ENCODE data around the gene PDE6H. TPM values are rescaled to one million over a fixed set of nuclear protein-coding genes. Genes with fewer than 3 reads are reported as not detected.

The PDE6H gene
- total and polyA plus RNA-seq, 4 donors = not detected

DNA sequence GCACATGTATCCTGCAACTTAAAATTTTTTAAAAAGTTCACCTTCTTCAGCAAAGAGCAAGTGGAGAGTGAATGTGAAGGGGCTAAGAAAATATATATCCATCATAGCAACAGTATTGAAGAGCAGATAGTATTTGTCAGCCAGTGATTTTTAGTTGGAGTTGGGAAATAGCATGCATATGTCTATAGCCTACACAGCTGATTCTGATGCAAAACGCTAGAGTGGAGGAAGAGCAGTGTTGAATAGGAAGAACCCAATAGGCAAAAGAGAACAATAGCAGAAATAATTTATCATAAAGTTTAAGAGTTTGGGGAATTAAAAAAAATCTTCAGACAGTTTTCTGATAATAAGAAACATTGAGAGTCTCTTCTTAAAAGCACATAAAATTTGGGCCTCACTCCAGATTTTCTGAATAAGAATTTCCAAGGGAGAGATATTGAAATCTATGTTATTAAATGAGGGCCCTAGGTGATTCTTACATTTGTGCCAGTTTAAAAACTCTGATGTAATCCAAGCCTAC is 12.0 kb downstream of the PDE6H start:
- Histone ChIP-seq H3K27me3 (ENCODE audit: control insufficient read depth in 1 of 2, insufficient read depth in 2 of 2, low read length in 1 of 2) (no peaks in the 10 kb centered on the region), H3K4me1 (ENCODE audit: control insufficient read depth in 1 of 2, insufficient read depth in 2 of 2, low read length in 2 of 2) (no peaks in the 10 kb centered on the region), H3K27ac (ENCODE audit: low read depth in 1 of 2, low read length in 2 of 2) (no peak overlapping the region), H3K4me3 (ENCODE audit: low read length in 2 of 2) (no peak overlapping the region), H3K9me3 (ENCODE audit: control insufficient read depth, low read length) (no peaks in the 10 kb centered on the region), H3K36me3 (ENCODE audit: control insufficient read depth in 1 of 2, insufficient read depth in 2 of 2, low read length in 1 of 2) (peaks cover 0 to 2% of the 10 kb centered on the region in 2 donors)
- intact Hi-C loops (cut with DNase I) = no loop called here
- no peak for DNase-seq
- 77 to 87% methylated on average over 1 of the region's 1 CpG for WGBS, 2 donors
- ATAC-seq (ENCODE audit: low FRiP score) = no peak

DNA sequence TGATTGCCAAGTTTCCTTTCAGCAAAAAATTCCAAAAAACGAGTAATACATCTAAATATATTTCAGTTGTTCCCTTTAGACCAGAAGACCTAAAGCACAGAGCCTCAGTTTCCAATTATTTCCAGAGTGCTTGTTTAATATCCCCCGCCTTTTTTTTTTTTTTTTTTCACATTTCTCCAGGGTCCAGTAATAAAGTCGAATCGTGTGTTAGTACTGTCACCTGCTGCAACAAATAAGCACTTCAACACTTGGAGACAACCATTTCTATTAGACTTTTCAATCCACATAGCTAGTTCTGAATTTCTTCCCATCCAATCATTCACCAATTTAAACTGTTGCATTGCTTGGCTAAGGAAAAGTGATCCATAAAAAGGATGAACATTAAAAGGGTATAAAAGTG is 13.6 kb downstream of the PDE6H start:
- Histone ChIP-seq H3K27ac (ENCODE audit: low read depth in 1 of 2, low read length in 2 of 2) (no peak overlapping the region), H3K4me1 (ENCODE audit: control insufficient read depth in 1 of 2, insufficient read depth in 2 of 2, low read length in 2 of 2) (no peaks in the 10 kb centered on the region), H3K27me3 (ENCODE audit: control insufficient read depth in 1 of 2, insufficient read depth in 2 of 2, low read length in 1 of 2) (no peaks in the 10 kb centered on the region), H3K4me3 (ENCODE audit: low read length in 2 of 2) (no peak overlapping the region), H3K9me3 (ENCODE audit: control insufficient read depth, low read length) (no peaks in the 10 kb centered on the region), H3K36me3 (ENCODE audit: control insufficient read depth in 1 of 2, insufficient read depth in 2 of 2, low read length in 1 of 2) (no peaks in the 10 kb centered on the region)
- 58 to 63% methylated on average over 4 of the region's 4 CpGs for WGBS, 2 donors
- ATAC-seq (ENCODE audit: low FRiP score) = no peak
- intact Hi-C loops (cut with DNase I) = no loop called here
- no peak for DNase-seq

DNA sequence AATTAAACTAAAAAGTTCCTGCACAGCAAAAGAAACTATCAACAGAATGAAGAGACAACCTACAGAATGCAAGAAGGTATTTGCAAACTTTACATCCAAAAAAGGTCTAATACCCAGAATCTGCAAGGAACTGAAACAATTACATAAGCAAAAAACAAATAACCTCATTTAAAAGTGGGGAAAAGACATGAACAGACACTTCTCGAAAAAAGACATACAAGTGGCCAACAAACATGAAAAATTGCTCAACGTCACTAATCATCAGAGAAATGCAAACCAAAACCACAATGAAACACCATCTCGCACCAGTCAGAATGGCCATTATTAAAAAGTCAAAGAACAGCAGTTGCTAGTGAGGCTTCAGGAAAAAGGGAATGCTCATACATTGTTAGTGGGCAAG is 15.2 kb downstream of the PDE6H start:
- Histone ChIP-seq H3K27ac (ENCODE audit: low read depth in 1 of 2, low read length in 2 of 2) (no peak overlapping the region), H3K36me3 (ENCODE audit: control insufficient read depth in 1 of 2, insufficient read depth in 2 of 2, low read length in 1 of 2) (no peaks in the 10 kb centered on the region), H3K4me3 (ENCODE audit: low read length in 2 of 2) (no peak overlapping the region), H3K27me3 (ENCODE audit: control insufficient read depth in 1 of 2, insufficient read depth in 2 of 2, low read length in 1 of 2) (no peaks in the 10 kb centered on the region), H3K9me3 (ENCODE audit: control insufficient read depth, low read length) (no peaks in the 10 kb centered on the region), H3K4me1 (ENCODE audit: control insufficient read depth in 1 of 2, insufficient read depth in 2 of 2, low read length in 2 of 2) (no peaks in the 10 kb centered on the region)
- ATAC-seq (ENCODE audit: low FRiP score) (no peak), DNase-seq (no peak)
- intact Hi-C loops (cut with DNase I) = no loop called here
- 89 to 92% methylated on average over 3 of the region's 3 CpGs for WGBS, 2 donors

DNA sequence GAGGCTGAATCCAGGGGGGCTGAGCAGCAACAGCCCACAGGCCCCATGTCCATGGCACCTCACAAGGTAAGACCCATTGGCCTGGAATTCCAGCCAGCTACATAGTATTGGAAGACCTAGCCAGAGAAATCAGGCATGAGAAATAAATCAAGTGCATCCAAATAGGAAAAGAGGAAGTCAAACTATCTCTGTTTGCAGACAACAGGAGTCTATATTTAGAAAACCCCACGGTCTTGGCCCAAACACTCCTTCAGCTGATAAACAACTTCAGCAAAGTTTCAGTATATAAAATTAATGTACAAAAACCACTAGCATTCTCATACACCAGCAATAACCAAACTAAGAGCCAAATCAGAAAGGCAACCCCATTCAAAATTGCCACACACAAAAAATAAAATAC is 16.9 kb downstream of the PDE6H start:
- Histone ChIP-seq H3K36me3 (ENCODE audit: control insufficient read depth in 1 of 2, insufficient read depth in 2 of 2, low read length in 1 of 2) (no peaks in the 10 kb centered on the region), H3K27me3 (ENCODE audit: control insufficient read depth in 1 of 2, insufficient read depth in 2 of 2, low read length in 1 of 2) (no peaks in the 10 kb centered on the region), H3K4me3 (ENCODE audit: low read length in 2 of 2) (no peak overlapping the region), H3K27ac (ENCODE audit: low read depth in 1 of 2, low read length in 2 of 2) (no peak overlapping the region), H3K9me3 (ENCODE audit: control insufficient read depth, low read length) (no peaks in the 10 kb centered on the region), H3K4me1 (ENCODE audit: control insufficient read depth in 1 of 2, insufficient read depth in 2 of 2, low read length in 2 of 2) (no peaks in the 10 kb centered on the region)
- ATAC-seq (ENCODE audit: low FRiP score) (no peak), DNase-seq (no peak)
- WGBS, 2 donors = 73 to 83% methylated on average over 1 of the region's 1 CpG
- intact Hi-C loops (cut with DNase I) = loop anchor here (10.0 kb wide), 3 partner anchors 55 to 535 kb away; partner anchors contain the start of gene ERP27 (in 1 of the 2)

DNA sequence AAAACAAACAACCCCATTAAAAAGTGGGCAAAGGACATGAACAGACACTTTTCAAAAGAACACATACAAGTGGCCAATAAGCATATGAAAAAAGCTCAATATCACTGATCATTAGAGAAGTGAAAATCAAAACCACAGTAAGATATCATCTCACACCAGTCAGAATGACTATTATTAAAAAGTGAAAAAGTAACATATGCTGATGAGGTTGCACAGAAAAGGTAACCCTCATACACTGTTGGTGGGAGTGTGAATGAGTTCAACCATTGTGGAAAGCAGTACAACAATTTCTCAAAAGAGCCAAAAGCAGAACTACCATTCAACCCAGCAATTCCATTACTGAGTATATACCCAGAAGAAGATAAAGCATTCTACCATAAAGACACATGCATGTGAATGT is 18.2 kb downstream of the PDE6H start:
- Histone ChIP-seq H3K4me3 (ENCODE audit: low read length in 2 of 2) (no peak overlapping the region), H3K27ac (ENCODE audit: low read depth in 1 of 2, low read length in 2 of 2) (no peak overlapping the region), H3K36me3 (ENCODE audit: control insufficient read depth in 1 of 2, insufficient read depth in 2 of 2, low read length in 1 of 2) (no peaks in the 10 kb centered on the region), H3K4me1 (ENCODE audit: control insufficient read depth in 1 of 2, insufficient read depth in 2 of 2, low read length in 2 of 2) (no peaks in the 10 kb centered on the region), H3K9me3 (ENCODE audit: control insufficient read depth, low read length) (no peaks in the 10 kb centered on the region), H3K27me3 (ENCODE audit: control insufficient read depth in 1 of 2, insufficient read depth in 2 of 2, low read length in 1 of 2) (no peaks in the 10 kb centered on the region)
- DNase-seq (no peak), ATAC-seq (ENCODE audit: low FRiP score) (no peak)
- intact Hi-C loops (cut with DNase I) = loop anchor here (10.0 kb wide), 3 partner anchors 56 to 534 kb away; partner anchors contain the start of gene ERP27 (in 1 of the 2)

DNA sequence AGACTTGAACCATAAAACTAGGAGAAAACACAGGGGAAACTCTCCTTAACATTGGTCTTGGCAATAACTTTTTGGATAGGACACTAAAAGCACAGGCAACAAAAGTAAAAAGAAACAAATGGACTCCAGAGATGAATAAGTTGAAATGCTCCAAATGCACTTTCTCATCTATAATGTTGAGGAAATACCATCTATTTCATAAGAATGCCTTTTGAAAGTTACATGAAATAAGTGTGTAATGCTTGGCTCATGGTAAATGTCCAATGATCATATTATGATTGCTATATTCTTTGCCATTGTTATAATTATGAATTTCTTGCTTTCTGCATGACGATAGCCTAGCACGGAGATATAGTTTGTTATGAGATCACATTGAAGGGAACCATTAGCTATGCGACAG is 19.8 kb downstream of the PDE6H start:
- no peaks in the 10 kb centered on the region for H3K36me3 ChIP-seq (ENCODE audit: control insufficient read depth in 1 of 2, insufficient read depth in 2 of 2, low read length in 1 of 2)
- no peaks in the 10 kb centered on the region for H3K9me3 ChIP-seq (ENCODE audit: control insufficient read depth, low read length)
- no peak for ATAC-seq (ENCODE audit: low FRiP score)
- no peak for DNase-seq
- 97 to 98% methylated on average over 3 of the region's 3 CpGs for WGBS, 2 donors
- no peak overlapping the region for H3K4me3 ChIP-seq (ENCODE audit: low read length in 2 of 2)
- H3K4me1 ChIP-seq (ENCODE audit: control insufficient read depth in 1 of 2, insufficient read depth in 2 of 2, low read length in 2 of 2) = no peaks in the 10 kb centered on the region
- intact Hi-C loops (cut with DNase I) = loop anchor here (10.0 kb wide), 3 partner anchors 58 to 532 kb away; partner anchors contain the start of gene ERP27 (in 1 of the 2)
- no peaks in the 10 kb centered on the region for H3K27me3 ChIP-seq (ENCODE audit: control insufficient read depth in 1 of 2, insufficient read depth in 2 of 2, low read length in 1 of 2)
- H3K27ac ChIP-seq (ENCODE audit: low read depth in 1 of 2, low read length in 2 of 2) = no peak overlapping the region

DNA sequence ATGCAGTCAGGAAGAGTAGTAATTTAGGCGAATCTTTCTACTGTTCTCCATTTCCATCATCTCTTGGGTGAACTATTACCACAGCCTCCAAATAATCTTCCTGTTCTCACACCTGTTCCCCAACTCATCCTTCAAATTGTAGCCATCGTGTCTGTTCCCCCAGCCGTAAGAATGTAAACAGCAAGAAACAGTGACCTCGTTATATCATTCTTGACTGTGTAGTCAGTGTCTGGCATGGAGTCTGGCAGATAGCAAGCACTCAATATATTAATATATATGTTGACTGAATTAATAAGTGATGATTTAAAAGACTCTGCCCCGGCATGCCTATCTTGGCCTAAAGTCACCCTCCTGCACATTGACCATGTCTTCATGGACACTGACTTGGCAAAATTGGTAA is 20.3 kb downstream of the PDE6H start:
- ATAC-seq (ENCODE audit: low FRiP score) (no peak), DNase-seq (no peak)
- Histone ChIP-seq H3K27me3 (ENCODE audit: control insufficient read depth in 1 of 2, insufficient read depth in 2 of 2, low read length in 1 of 2) (no peaks in the 10 kb centered on the region), H3K36me3 (ENCODE audit: control insufficient read depth in 1 of 2, insufficient read depth in 2 of 2, low read length in 1 of 2) (no peaks in the 10 kb centered on the region), H3K4me1 (ENCODE audit: control insufficient read depth in 1 of 2, insufficient read depth in 2 of 2, low read length in 2 of 2) (no peaks in the 10 kb centered on the region), H3K4me3 (ENCODE audit: low read length in 2 of 2) (no peak overlapping the region), H3K27ac (ENCODE audit: low read depth in 1 of 2, low read length in 2 of 2) (no peak overlapping the region), H3K9me3 (ENCODE audit: control insufficient read depth, low read length) (no peaks in the 10 kb centered on the region)
- WGBS, 2 donors = 80 to 81% methylated on average over 5 of the region's 5 CpGs
- intact Hi-C loops (cut with DNase I) = loop anchor here (10.0 kb wide), 3 partner anchors 58 to 532 kb away; partner anchors contain the start of gene ERP27 (in 1 of the 2)

DNA sequence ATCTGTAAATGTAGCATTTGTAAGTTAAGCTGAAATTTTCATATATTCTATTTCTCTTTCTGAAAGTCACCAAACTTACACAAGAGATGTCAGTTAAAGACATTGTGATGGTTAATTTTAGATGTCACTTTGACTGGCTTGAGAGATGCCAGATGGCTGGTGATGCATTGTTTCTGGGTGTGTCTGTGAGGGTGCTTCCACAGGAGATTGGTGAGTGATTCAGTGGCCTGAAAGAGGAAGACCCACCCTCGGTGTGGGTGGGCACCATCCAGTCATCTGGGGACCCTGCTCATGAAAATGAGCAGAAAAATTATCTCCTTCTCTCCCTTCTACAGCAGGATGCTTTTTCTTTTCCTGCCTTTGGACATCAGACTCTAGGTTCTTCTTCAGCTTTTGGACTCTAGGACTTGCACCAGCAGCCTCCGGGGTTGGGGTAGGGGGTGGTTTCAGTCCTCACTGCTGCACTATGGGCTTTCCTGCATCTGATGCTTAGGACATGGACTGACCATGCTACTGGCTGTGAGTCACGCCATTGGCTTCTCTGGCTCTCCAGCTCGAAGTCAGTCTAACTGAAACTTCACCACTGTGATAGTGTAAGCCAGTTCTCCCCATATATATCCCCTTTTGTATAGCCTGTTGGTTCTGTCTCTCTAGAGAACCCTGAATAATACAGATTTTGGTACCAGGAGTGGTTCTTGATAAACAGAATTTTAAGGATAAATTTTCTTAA is 20.9 kb downstream of the PDE6H start:
- Histone ChIP-seq H3K4me1 (ENCODE audit: control insufficient read depth in 1 of 2, insufficient read depth in 2 of 2, low read length in 2 of 2) (no peaks in the 10 kb centered on the region), H3K9me3 (ENCODE audit: control insufficient read depth, low read length) (no peaks in the 10 kb centered on the region), H3K36me3 (ENCODE audit: control insufficient read depth in 1 of 2, insufficient read depth in 2 of 2, low read length in 1 of 2) (no peaks in the 10 kb centered on the region), H3K27ac (ENCODE audit: low read depth in 1 of 2, low read length in 2 of 2) (no peak overlapping the region), H3K27me3 (ENCODE audit: control insufficient read depth in 1 of 2, insufficient read depth in 2 of 2, low read length in 1 of 2) (no peaks in the 10 kb centered on the region), H3K4me3 (ENCODE audit: low read length in 2 of 2) (no peak overlapping the region)
- ATAC-seq (ENCODE audit: low FRiP score) = no peak
- intact Hi-C loops (cut with DNase I) = loop anchor here (2.0 to 10.0 kb wide), 4 partner anchors 59 to 531 kb away; partner anchors contain the start of gene ERP27 (in 1 of the 2)
- 52 to 54% methylated on average over 4 of the region's 4 CpGs for WGBS, 2 donors
- DNase-seq = peak in 1 of 2 donors; percentile 59

DNA sequence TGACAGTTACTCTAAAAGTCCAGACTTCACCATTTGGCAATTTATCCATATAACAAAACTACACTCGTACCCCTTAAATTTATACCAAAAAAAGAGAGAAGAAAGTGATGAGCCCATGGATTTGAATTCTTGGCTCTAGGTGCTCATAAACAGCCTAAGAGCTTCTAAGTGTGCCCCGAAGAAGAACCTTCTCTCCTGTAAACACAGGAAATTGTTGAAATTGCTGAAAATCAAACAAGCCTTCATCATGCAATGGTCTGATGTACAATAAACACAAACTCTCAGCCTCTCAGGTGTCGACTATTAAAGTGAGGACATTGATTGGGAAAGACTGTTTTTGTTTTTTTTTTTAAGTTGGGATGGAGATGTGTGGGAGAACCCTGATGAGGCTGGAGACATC is 21.8 kb downstream of the PDE6H start:
- no peaks in the 10 kb centered on the region for H3K27me3 ChIP-seq (ENCODE audit: control insufficient read depth in 1 of 2, insufficient read depth in 2 of 2, low read length in 1 of 2)
- no peak overlapping the region for H3K4me3 ChIP-seq (ENCODE audit: low read length in 2 of 2)
- H3K4me1 ChIP-seq (ENCODE audit: control insufficient read depth in 1 of 2, insufficient read depth in 2 of 2, low read length in 2 of 2) = no peaks in the 10 kb centered on the region
- H3K27ac ChIP-seq (ENCODE audit: low read depth in 1 of 2, low read length in 2 of 2) = no peak overlapping the region
- intact Hi-C loops (cut with DNase I) = loop anchor here (2.0 to 10.0 kb wide), 7 partner anchors 60 to 530 kb away; partner anchors contain the start of gene ERP27 (in 1 of the 2)
- ATAC-seq (ENCODE audit: low FRiP score) = no peak
- WGBS, 2 donors = 83 to 85% methylated on average over 3 of the region's 3 CpGs
- no peak for DNase-seq
- H3K9me3 ChIP-seq (ENCODE audit: control insufficient read depth, low read length) = no peaks in the 10 kb centered on the region
- H3K36me3 ChIP-seq (ENCODE audit: control insufficient read depth in 1 of 2, insufficient read depth in 2 of 2, low read length in 1 of 2) = no peaks in the 10 kb centered on the region

Data from aorta (tissue), 5 donors.